RWPE2 (cell line): Measurements from ENCODE around the gene MTERF2.

Experiments used
- ATAC-seq: fragments of 200-7000 bp; cut with Tn5 transposase; 3 replicates; pipeline ENCODE4 v1.9.1; 2021; ENCODE audit warnings: low read depth
- DNase-seq: peaks from one replicate; pipeline ENCODE4 v3.0.0-alpha.2; 2020; ENCODE audit warnings: low spot score
- H3K27ac ChIP-seq: fragments of 450-650 bp; 2 replicates; pipeline ENCODE4 v1.5.1; 2017; ENCODE audit warnings: mild to moderate bottlenecking; ENCODE audit not compliant: poor library complexity, severe bottlenecking
- H3K27me3 ChIP-seq: fragments of 250-450 bp; sonication (Bioruptor Pico); 2 replicates; pipeline ENCODE4 v1.5.1; 2021; ENCODE audit warnings: mild to moderate bottlenecking, moderate library complexity; ENCODE audit not compliant: insufficient read depth, poor library complexity, severe bottlenecking
- H3K36me3 ChIP-seq: fragments of 250-450 bp; sonication (Bioruptor Pico); 2 replicates; pipeline ENCODE4 v1.5.1; 2020; ENCODE audit warnings: low read depth, mild to moderate bottlenecking, moderate library complexity
- H3K4me1 ChIP-seq: fragments of 250-450 bp; sonication (Bioruptor Pico); 2 replicates; pipeline ENCODE4 v1.5.1; 2021; ENCODE audit warnings: mild to moderate bottlenecking, moderate library complexity; ENCODE audit not compliant: insufficient read depth, poor library complexity, severe bottlenecking
- H3K4me3 ChIP-seq: fragments of 250-450 bp; sonication (Bioruptor Pico); 2 replicates; pipeline ENCODE4 v1.5.1; 2021; ENCODE audit warnings: mild to moderate bottlenecking, moderate library complexity; ENCODE audit not compliant: severe bottlenecking
- H3K9me3 ChIP-seq: fragments of 250-450 bp; sonication (Bioruptor Pico); 2 replicates; pipeline ENCODE4 v1.5.1; 2021; ENCODE audit warnings: mild to moderate bottlenecking, moderate library complexity; ENCODE audit not compliant: severe bottlenecking
- TF ChIP-seq, protein P1 (sequence below): fragments of 450-650 bp; IDR thresholded peaks from one replicate; pipeline ENCODE4 v1.5.1; 2017; ENCODE audit warnings: mild to moderate bottlenecking, moderate library complexity; ENCODE audit not compliant: poor library complexity, severe bottlenecking

MTERF2 gene

DNA sequence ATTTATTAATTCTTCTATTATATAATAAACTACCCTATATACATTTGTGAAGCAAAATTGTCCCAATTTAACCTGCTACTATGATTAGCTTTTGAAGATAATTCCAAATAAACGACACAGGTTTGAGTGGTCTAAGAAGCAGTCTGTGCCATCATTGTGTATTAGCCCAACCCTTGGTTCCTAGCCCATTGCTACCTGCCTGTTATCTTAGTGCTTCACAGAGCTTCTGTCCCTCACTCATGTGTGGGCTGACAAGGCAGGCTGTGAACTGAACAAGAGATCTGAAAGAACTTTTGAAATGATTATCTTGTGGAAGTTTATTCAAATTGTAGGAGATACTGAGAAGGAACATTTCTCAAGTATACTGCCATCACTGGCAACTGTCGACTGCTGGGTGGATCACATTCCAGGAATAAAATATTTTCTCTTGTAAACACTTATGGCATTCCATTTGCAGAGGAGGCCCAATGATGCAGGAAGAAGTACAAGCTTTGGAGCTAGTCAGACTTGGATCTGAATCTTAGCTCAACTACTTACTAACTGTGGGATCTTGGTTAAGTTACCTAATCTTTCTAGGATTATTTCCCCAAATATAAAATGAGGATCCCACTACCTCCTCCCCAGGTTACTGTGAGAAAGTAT, 7.8 kb upstream of the MTERF2 start:
- ATAC-seq (no peak), DNase-seq (no peak)
- H3K27ac ChIP-seq: no peak overlapping the region
- no peaks in the 10 kb centered on the region for H3K27me3 ChIP-seq
- TF ChIP-seq, protein P1, sequence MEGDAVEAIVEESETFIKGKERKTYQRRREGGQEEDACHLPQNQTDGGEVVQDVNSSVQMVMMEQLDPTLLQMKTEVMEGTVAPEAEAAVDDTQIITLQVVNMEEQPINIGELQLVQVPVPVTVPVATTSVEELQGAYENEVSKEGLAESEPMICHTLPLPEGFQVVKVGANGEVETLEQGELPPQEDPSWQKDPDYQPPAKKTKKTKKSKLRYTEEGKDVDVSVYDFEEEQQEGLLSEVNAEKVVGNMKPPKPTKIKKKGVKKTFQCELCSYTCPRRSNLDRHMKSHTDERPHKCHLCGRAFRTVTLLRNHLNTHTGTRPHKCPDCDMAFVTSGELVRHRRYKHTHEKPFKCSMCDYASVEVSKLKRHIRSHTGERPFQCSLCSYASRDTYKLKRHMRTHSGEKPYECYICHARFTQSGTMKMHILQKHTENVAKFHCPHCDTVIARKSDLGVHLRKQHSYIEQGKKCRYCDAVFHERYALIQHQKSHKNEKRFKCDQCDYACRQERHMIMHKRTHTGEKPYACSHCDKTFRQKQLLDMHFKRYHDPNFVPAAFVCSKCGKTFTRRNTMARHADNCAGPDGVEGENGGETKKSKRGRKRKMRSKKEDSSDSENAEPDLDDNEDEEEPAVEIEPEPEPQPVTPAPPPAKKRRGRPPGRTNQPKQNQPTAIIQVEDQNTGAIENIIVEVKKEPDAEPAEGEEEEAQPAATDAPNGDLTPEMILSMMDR: no peak
- no peak overlapping the region for H3K4me3 ChIP-seq
- H3K4me1 ChIP-seq: peaks cover 7% of the 10 kb centered on the region
- H3K9me3 ChIP-seq: no peaks in the 10 kb centered on the region
- H3K36me3 ChIP-seq: peaks cover 11% of the 10 kb centered on the region; the same call in 1 of the 2 replicates

DNA sequence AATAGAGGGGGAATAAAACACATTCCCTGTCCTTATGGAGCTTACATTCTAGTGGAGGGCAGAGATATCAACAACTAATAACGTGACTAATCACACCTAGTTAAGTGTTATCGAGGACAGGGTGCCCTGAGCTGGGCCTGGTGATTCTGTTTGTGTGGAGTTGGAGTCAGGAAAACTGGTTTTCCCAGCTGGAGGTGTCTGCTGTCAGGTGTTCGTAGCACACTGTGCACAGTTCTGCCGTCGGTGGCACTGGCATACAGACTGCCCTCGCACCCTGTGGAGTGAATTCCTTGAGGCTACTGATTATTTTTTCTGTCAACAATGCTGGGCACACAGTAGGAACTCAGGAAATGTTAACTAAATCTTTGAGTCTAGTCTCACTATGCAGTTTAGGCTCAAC, 900 bp upstream of the MTERF2 start:
- TF ChIP-seq, protein P1: no peak
- no peak for ATAC-seq
- Histone ChIP-seq H3K36me3 (peaks cover 12% of the 10 kb centered on the region; the same call in 1 of the 2 replicates), H3K27me3 (no peaks in the 10 kb centered on the region), H3K4me3 (no peak overlapping the region), H3K27ac (no peak overlapping the region), H3K9me3 (no peaks in the 10 kb centered on the region), H3K4me1 (peaks cover 5% of the 10 kb centered on the region)
- DNase-seq: no peak

DNA sequence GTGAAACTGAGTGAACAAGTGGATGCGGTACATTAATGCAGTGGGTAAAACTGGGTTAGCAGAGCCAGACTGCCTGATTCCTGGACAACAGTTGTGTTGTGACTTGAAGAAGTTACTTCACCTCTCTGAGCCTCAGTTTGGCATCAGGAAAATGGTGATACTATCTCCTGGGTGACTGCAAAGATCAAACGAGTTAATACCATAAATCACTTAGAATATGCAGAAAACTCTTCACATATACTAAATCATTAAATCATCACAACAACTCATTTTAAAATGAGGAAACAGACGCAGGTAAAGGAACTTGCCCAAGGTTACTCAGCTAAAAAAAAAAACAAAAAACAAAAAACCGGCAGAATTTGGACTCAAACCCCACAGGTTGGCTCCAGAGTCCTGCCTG, 811 bp downstream of the MTERF2 start:
- no peak for DNase-seq
- H3K4me3 ChIP-seq: peak overlapping the region; percentile 87
- peaks cover 15% of the 10 kb centered on the region for H3K36me3 ChIP-seq
- ATAC-seq: no peak
- H3K9me3 ChIP-seq: no peaks in the 10 kb centered on the region
- H3K27me3 ChIP-seq: no peaks in the 10 kb centered on the region
- H3K4me1 ChIP-seq: peaks cover 5% of the 10 kb centered on the region
- TF ChIP-seq, protein P1: no peak
- H3K27ac ChIP-seq: no peak overlapping the region

DNA sequence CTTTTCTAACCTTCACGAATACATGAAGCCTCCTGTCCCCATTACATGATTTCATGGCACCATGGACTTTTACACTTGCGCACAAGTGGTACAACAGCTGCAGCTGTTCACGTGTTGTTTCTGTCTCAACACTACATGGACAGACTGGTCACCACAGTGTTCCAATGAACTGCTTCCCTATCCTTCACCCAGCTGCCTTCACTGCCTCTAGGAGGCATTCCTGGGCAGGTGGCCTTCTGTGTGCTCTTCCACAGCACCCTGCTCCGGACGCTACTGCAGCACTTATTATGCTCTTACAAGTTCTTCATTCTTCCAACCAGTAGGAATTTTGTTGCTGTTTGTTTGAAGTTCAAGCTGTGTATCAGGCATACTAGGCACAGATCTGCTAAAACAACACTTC, 1.5 kb downstream of the MTERF2 start:
- Histone ChIP-seq H3K27me3 (no peaks in the 10 kb centered on the region), H3K36me3 (peaks cover 15% of the 10 kb centered on the region), H3K4me3 (no peak overlapping the region), H3K4me1 (peaks cover 5% of the 10 kb centered on the region), H3K27ac (no peak overlapping the region), H3K9me3 (no peaks in the 10 kb centered on the region)
- DNase-seq: no peak
- no peak for ATAC-seq
- TF ChIP-seq, protein P1: no peak

DNA sequence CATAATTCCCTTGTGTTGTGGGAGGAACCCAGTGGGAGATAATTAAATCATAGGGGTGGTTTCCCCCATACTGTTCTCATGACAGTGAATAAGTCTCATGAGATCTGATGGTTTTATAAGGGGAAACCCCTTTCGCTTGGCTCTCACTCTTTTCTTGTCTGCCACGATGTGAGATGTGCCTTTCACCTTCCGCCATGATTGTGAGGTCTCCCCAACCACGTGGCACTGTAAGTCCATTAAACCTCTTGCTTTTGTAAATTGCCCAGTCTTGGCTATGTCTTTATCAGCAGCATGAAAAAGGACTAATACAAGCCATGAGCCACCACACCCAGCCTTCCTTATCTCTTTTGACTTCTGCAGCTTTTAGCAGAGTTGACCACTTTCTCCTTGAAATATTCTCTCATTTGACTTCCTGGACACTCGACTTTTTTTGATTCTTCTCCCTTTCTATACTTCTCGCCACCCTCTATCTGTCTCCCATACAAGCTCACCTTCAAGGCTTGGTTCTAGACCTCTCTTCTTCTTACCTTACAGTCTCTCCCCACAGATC, 2.3 kb downstream of the MTERF2 start:
- Histone ChIP-seq H3K9me3 (no peaks in the 10 kb centered on the region), H3K4me3 (no peak overlapping the region), H3K36me3 (peaks cover 15% of the 10 kb centered on the region), H3K4me1 (peaks cover 5% of the 10 kb centered on the region), H3K27ac (no peak overlapping the region), H3K27me3 (no peaks in the 10 kb centered on the region)
- TF ChIP-seq, protein P1: no peak
- DNase-seq: no peak
- no peak for ATAC-seq
